Measurements from ENCODE around the gene KLRD1.
A peak's percentile ranks its signal among the peaks of the same experiment; 100 is the strongest.
"Not testable (repeated sequence)": the region's sequence is repeated elsewhere in the genome, so short reads cannot be mapped to it uniquely, and the experiment has no call there.

Gene KLRD1

DNA sequence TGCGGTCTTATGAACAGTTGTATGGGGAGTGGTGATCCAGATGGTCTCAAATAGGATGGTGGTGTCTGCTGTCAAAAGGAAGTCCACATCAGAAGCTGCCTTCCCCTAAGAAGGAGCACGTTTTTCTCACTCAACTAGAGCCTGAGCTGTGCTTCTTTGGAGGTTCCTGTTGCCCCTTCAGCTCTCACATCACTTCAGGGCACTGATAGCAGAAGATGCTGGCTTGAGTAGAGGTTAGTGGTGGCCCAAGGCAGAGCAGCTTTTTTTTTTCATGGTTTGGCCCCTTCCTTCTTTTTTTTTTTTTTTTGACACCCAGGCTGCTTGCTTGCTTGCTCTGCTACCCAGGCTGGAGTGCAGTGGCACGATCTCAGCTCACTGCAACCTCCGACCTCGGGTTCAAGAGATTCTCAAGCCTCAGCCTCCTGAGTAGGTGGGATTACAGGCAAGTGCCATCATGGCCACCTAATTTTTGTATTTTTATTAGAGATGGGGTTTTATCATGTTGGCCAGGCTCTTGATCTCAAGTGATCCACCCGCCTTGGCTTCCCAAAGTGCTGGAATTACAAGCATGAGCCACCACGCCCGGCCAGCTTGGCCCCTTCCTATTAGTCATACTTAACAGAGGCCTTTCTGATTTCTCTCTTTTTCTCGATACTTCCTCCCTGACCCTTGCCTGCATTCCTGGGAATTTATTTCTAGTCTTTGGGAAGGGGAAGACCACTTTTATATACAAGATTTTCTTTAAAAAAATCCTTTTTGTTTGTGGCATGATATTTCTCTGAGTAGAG, 31.6 kb downstream of the KLRD1 start:
- no peak for DNase-seq

DNA sequence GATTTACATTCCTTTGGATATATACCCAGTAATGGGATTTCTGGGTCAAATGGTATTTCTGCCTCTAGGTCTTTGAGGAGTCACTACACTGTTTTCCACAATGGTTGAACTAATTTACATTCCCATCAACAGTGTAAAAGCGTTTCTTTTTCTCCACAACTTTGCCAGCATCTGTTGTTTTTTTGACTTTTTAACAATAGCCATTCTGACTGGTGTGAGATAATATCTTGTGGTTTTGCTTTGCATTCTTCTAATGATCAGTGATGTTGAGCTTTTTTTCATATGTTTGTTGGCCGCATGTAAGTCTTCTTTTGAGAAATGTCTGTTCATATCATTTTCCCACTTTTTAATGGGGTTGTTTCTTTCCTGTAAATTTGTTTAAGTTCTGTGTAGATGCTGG, 33.3 kb downstream of the KLRD1 start:
- not testable (repeated sequence) for DNase-seq

DNA sequence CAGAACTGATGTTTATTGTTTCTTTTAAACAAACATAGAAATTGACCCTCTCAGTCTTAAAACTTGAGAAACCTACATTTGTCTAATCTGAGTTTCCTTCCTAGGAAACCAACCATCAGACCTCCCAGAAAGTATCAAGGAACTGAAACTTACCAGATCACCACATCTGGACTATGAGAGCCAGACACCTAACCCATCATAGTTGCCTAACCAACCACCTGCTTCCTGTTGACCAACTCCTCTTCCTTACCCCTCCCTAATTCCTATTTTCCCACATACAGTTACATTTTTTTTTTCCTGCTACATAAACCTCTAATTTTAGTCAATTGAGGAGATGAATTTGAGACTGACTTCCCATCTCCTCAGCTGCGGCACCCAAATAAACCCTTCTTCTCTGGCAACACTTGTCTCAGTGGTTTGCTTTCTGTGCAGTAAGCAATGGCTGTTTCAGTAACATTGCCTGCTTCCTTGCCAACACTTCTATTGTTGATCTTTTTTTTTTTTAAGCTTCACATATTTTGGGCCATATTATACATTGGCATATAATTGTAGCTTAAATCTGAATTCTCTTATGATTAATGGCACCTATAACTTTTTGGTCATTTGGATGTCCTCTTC, 34.3 kb downstream of the KLRD1 start:
- no peak for DNase-seq

DNA sequence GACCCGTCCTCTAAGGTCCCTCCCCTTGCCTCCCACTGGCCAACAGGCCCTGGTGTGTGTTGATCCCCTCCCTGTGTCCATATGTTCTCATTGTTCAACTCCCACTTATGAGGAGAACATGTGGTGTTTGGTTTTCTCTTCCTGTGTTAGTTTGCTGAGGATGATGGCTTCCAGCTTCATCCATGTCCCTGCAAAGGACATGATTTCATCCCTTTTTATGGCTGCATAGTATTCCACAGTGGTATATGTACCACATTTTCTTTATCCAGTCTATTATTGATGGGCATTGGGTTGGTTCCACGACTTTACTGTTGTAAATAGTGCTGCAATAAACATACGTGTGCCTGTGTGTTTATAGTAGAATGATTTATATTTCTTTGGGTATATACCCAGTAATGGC, 43.8 kb downstream of the KLRD1 start:
- not testable (repeated sequence) for DNase-seq

DNA sequence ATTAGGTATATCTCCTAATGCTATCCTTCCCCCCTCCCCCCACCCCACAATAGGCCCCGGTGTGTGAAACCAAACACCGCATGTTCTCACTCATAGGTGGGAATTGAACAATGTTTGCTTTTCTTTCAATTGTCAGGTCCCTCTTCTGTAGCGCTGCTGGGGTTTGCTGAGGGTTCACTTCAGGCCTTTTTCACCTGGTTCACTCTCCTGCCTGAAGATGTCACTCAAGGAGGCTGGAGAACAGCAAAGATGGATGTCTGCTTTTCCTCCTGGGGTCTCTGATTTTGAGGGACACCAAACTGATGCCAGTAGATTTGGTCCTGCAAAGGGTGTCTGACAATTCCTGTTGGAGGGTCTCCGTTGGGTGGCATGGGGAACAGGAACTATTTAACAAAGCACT, 46.4 kb downstream of the KLRD1 start:
- DNase-seq = no peak

DNA sequence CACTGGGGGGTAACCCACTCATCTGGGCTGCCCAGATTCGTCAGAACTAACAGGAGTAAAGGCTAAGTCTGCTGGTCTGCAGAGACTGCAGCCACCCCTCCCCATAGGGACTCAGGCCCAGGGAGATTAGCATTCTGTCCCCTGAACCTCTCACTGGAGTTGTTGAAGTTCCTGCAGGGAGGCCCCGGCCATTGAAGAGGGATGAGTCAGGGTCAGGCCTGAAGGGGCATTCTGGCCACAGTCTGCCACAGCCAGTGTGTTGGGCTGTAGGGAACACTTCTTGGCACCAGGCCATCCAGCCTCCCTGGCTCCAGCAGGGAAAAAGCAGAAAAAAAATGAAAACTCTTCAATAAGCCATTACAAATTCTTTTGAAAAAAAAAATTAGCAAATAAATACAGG, 46.8 kb downstream of the KLRD1 start:
- no peak for DNase-seq

DNA sequence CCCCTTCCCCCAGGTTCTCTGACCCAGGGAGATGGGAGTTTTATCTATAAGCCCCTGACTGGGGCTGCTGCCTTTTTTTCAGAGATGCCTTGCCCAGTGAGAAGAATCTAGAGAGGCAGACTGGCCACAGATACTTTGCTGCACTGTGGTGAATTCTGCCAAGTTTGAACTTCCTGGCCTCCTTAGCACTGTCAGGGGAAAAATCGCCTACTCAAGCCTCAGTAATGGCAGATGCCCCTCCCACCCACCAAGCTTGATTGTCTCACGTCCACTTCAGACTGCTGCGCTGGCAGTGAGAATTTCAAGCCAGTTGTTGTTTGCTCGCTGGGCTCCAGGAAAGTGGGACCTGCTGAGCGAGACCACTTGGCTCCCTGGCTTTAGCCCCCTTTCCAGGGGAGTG, 50.5 kb downstream of the KLRD1 start:
- no peak for DNase-seq

DNA sequence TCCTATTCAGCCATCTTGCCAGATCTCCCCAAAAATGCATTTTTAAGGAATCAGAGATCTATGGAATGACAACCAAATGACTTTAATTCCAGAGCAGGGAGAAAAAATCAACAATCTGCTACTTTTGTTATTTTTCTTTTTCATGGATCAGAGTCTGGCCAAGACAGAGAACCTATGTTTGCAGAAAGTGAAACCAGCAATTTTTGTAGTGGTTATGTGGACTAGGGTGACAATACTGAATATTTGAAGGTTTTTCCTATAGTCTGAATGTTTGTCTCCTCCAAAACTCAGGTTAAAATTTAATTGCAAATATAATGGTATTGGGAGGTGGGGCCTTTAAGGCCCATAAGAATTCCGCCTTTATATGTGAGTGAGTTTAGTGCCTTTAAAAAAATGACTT, 51.3 kb downstream of the KLRD1 start:
- DNase-seq = no peak

DNA sequence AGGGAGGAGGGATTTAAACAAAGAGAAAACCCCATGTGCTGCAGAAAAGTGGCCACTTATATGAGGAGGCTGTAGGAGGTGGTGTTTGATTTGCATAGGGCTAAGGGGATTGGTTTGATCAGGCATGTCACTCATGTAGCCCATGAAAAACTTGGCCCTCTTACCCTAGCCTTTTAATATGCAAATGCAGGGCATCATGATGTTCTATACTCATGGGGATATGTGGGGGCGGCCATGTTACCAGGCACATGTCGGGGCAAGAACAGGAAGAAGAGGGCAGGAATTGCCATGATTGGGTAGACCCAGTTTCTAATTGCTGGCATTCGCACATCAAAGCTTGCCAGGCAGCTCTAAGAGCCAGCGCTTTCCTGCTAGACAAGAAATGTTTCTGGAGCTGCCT, 53.4 kb downstream of the KLRD1 start:
- DNase-seq = no peak

DNA sequence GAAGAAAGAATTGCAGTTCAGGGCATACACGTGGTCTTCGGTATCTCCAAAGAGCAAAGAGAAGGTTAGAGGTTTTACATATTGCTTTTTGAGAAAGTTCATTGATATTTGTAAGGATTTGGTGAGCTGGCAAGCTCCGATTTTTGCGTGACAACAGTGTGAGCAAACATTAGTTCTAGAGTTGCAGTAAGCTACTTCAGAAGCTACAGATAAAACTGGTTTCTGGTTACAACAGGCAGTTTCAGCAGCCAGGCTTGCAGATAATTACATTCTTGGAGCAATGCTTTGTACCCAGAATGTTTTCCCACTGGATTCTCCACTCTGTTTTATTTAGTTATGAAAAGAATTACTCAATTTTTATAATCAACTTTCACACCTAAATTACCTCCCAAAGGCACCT, 54.0 kb downstream of the KLRD1 start:
- no peak for DNase-seq

DNA sequence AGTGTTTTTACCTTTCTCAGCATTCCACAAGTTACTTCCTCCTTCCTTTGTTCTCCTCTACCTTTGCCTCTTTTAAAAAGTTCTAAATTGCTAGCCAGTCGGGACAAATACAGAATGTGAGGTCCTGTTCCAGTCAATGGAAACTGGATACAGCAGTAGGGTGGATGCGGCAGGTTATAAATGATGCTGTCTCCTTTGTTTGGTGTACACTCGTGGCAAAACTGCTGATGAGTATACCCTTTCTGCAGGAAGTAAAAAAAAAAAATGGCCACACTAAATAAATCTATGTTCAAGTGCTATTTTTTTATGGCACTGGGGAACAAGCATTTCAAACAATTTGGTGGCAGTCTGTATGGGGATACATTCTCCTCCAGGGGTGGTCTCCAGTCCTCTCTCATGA, 54.7 kb downstream of the KLRD1 start:
- no peak for DNase-seq

DNA sequence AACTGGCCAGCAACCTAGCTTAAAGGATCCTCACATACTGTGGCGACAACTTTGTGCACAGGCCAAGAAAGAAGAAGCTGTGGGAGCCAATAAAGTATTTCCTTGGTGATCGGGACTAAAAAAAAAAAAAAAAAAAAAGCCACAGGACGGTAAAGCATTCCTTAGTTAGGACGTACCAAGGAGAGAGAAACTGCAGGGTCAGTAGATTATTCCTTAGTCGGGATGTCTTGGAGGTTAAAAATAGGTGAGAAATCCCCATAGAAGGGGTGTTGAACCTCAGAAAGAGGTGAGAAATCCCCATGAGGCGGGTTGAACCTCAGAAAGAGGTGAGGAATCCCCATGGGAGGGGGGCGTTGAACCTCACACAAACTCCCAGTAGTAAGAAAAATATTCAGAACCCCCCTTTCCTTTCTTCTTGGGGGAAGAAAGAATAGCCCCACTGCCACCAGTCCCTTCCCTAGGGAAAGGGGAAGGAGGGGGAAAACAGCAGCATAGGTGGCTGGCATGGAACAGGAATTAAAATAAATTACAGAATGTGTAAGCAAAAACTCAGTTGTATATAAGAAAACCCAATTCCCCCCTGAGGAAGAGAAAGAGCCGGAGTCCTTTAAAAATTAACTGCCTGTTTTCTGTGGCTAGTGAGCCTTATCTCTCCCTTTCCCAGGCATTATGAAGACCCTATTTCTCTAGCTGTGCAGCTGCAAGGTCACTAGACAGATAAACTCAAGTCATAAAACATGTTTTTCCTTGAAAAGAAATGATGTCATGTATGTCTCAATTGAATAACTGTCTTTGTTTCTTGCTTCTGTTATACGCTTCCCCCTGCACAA, 55.4 kb downstream of the KLRD1 start:
- no peak for DNase-seq

DNA sequence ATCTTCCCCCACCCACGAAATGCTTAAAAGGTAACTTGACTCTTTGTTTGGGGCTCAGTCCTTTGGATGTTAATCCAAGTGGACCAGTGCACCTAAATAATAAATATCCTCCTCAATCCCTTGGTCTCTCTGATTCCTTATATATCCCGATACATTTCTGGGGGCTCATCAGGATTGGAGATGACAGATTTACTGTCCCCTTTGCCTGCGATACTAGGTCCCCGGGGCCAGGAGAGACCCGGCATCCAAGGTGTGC, 55.9 kb downstream of the KLRD1 start:
- no peak for DNase-seq

DNA sequence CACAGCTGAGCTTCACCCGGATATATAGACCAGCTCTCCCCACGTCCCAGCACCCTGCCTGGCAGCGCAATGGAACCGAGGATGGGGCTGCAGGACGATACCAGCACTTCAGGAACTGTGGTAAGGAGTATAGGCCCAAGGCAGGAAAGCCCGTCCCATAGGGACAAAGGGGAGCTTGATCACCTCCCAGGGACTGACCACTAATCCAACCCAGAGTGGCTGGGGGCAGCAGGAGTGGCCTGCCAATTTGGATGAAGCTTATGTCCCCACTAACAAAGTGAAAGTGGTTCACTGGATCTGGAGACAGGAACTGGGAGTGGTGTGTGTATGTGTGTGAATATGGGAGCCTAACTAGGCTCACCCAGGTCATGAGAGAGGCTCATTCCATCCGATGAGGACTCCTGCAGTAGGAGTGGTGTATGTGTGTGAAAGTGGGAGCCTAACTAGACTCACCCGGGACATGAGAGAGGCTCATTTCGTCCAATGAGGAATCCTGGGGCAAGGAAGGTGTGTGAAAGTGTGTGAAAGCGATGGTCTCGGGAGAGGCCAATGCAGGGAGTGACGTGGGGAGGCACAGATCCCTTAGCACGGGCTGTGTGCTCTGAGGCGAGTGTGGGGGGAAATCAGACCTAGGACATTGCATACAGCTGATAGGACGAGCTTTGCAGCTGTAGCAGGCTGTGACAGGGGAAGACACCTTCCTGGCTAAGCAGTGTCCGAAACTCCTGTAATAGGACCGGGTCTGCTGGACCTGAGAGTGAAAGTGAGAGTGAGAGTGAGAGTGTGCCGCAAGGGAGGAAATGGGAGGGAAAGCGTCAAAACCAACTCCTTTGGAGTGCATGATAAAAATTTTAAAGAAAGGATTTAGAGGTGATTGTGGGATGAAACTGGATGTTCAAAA, 56.5 kb downstream of the KLRD1 start:
- no peak for DNase-seq

DNA sequence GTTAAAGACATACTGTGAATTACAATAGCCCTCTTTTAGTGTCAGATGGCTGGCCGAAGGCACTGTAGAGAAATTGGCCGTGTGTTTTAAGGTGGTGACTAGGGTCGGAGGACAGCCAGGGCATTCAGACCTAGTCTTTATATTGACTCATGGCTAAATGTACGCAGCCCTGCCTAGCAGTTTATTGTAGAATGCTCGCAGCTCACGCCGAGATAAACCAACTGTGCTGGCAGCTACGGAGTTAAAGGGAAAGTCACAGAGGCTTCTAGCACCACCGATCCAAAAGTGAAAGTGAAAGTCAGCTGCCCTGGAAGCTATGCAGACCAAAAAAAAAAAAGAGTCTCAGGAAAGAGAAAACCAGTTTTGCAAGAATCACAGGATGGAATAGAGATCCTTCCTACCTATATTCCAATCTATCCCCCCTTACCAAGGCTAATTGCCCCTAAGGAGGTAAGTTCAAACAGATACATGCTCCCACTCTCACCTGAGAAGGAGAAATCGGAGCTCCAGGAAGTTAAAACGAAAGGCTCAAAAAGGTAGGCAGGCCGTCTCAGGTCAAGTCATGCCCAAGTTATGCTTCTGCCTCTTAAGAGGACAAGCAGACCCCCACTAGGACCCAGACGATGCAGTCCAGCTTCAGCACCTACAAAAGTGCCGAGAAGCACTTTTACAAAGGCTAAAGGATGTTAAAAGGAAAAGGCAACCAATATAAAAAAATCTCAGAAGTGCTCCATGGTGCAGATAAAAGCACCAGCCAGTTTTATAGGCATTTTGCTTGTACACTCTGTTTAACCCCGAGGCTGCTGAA, 57.3 kb downstream of the KLRD1 start:
- peak; percentile 64 for DNase-seq

DNA sequence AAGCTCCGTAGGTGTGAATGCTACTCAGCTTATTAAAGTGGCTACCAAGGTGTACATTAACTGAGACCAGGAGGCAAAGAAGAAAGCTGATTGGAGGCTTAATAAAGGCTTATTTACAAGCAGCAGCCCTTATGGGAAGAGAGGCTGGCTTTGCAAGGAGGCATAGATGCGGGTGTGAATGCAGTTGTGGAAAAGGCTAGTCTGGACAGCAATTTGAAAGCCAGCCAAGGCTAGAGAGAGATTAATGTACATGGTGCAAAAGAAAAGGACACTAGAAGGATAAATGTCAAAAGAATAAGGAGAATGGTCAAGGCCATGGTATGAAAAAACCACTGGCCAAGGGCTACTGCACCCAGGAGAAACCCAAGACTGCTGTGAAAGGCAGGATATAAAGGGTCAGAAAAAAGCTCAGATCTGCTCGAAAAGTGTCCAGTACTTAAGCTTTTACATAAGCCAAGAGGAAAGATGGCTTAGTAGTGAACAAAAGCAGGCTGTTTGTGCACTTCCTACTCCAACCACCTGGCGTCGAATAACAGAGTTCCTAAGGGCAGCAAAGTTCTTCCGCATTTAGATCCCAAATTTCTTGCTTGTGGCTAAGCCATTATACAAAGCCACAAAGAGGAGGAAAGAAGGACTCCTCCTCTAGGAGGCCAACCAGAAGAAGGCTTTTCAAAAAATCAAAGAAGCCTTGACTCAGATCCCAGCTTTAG, 58.2 kb downstream of the KLRD1 start:
- DNase-seq = no peak

DNA sequence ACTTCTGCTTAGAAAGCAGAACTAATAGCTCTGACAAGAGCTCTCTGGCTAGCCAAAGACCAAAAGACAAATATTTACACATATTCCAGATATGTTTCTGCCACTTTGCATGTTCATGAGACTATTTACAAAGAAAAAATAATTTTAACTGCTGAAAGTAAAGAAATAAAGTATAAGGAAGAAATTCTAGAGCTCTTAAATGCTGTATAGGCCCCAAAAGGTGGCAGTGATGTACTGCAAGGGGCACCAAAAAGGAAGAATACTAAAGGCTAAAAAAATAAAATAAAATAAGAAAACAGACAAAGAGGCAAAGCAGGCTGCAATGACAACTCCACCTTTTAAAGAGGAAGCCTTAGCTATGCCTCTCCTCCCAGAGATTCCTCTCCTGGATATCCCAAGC, 59.2 kb downstream of the KLRD1 start:
- no peak for DNase-seq

DNA sequence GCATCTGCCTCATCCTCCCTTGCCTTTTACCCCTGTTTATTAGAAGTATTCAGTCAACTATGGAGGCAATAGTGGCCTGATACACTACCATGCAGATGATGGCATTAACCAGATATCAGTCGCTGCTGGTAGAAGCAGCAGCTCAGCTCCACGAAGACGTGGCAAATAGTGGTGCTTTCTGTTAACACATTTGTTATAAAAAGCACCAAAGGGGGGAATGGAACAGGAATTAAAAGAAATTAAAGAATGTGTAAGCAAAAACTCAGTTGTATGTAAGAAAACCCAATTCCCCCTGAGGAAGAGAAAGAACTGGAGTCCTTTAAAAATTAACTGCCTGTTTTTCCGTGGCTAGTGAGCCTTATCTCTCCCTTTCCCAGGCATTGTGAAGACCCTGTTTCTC, 60.0 kb downstream of the KLRD1 start:
- not testable (repeated sequence) for DNase-seq

DNA sequence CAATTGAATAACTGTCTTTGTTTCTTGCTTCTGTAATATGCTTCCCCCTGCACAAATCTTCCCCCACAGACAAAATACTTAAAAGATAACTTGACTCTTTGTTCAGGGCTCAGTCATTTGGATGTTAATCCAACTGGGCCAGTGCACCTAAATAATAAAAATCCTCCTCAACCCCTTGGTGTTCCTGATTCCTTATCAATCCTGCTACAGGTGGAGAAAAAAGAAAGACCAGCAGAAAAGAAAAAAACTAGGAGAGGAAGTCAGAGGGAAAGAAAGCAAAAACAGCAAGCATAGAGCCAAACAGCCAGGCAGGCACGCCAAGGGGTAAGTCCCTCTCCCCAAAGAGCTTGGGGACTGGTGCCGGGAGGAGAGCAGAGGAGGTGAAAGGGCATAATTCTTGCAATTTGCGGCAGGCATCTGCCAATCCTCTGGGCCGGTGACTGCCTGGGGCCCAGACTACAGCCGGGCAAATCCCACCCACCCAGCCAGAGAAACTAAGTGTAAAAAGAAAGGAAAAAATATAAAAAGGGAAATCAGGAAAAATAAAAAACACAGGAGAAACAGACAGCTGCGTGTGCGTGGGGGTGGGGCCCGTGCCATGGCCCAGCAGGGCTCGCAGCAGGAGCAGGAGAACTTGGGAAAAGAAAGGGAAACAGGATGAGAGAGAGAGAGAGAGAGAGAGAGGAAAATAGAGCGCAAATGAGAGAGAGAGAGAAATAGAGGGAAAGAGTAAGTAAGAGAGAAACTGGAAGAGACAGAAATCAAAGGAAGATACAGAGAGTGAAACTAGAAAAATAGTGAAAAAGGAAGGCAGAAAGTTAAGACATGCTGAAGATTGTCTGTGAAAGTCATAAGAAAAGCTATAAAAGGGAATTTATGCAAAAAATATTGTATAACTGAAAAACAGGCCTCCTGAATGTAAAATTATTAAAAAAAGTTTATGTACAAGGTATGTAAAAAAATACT, 60.8 kb downstream of the KLRD1 start:
- no peak for DNase-seq
